Heart right ventricle (tissue), 16 donors: ENCODE data around the gene PNO1. TPM values are rescaled to one million over a fixed set of nuclear protein-coding genes. Genes with fewer than 3 reads are reported as not detected.

Experiments used
- ATAC-seq, 8 donors: fragments of 200-7000 bp; cut with Tn5 transposase; one replicate each; pipeline ENCODE4 v1.9.1; 2020; ENCODE audit warnings: mild to moderate bottlenecking in 8 of 8, moderate library complexity in 8 of 8, moderate number of reproducible peaks in 1 of 8
- DNase-seq, 2 donors: peaks; one replicate each; pipeline ENCODE4 v3.0.0-alpha.2; 2020
- H3K27ac ChIP-seq, 10 donors: fragments of 200-600 bp; sonication (generic) in 2 of 10; one replicate each; pipeline versions ENCODE4 v1.5.0 to v1.8.0; 2020 to 2022; ENCODE audit warnings: mild to moderate bottlenecking in 3 of 10
- H3K27me3 ChIP-seq, 7 donors: fragments of 200-600 bp; one replicate each; pipeline ENCODE4 v1.8.0; 2021 to 2022; ENCODE audit warnings: mild to moderate bottlenecking in 2 of 7
- H3K36me3 ChIP-seq, 9 donors: fragments of 200-600 bp; sonication (generic) in 1 of 9; one replicate each; pipeline versions ENCODE4 v1.5.0 to v1.8.0; 2020 to 2022; ENCODE audit warnings: mild to moderate bottlenecking in 2 of 9
- H3K4me1 ChIP-seq, 9 donors: fragments of 200-600 bp; sonication (generic) in 1 of 9; one replicate each; pipeline versions ENCODE4 v1.5.0 to v1.8.0; 2020 to 2022; ENCODE audit warnings: mild to moderate bottlenecking in 4 of 9
- H3K4me3 ChIP-seq, 10 donors: fragments of 200-600 bp; sonication (generic) in 2 of 10; one replicate each; pipeline versions ENCODE4 v1.5.0 to v1.8.0; 2020 to 2022; ENCODE audit warnings: mild to moderate bottlenecking in 7 of 10, moderate library complexity in 2 of 10
- H3K9me3 ChIP-seq, 11 donors: fragments of 200-600 bp in 10 of 11; sonication (generic) in 2 of 11; one replicate each; pipeline versions ENCODE4 v1.5.0 to v1.8.0; 2013 to 2022; ENCODE audit warnings: mild to moderate bottlenecking in 2 of 11, control low read depth in 1 of 11, moderate library complexity in 1 of 11
- CTCF ChIP-seq, 9 donors: fragments of 200-600 bp; sonication (generic) in 2 of 9; IDR thresholded peaks; one replicate each; pipeline versions ENCODE4 v1.5.0 to v1.8.0; 2021 to 2022; ENCODE audit warnings: antibody characterized with exemption in 9 of 9, mild to moderate bottlenecking in 5 of 9, moderate library complexity in 1 of 9
- WGBS, 2 donors: extraction: QIAGEN DNeasy Blood & Tissue Kit; methylation state at CpG; one replicate each; pipeline ENCODE4 v1.1.7; 2013; ENCODE audit warnings: inconsistent platforms in 1 of 2; 5-methylcytosine and 5-hydroxymethylcytosine counted together
- intact Hi-C, 10 donors: fragments of 100-400 bp; cut with DNase I; formaldehyde crosslinking; loops; one replicate each; pipeline versions ENCODE4 v1.11.1 to v1.14.2; 2022
- polyA plus RNA-seq, 2 donors: library from polyadenylated mRNA; stranded (reverse); fragments of 200-250 nt; gene quantifications; one replicate each; pipeline ENCODE4 v1.2.3, GENCODE V29; 2013
- total RNA-seq, 10 donors: library from RNA; stranded (reverse); fragmentation: NEBNext Ultra II Directional in 3 of 10; extraction: Animal tissue kit (Norgen Biotek cat#: 25700) in 3 of 10; gene quantifications; one replicate each; pipeline versions ENCODE4 v1.2.1 to v1.2.4, GENCODE V29; 2021 to 2023
- donor health status: Arrhythmogenic right ventricular cardiomyopathy.
- donor health status: ischemic (EF 13 %, LVEDD 7.1; RV severe dilation, severe dysfunction).
- donor health status: healthy with polysubstance abuse.
- donor health status: DM: no; HTN: yes; CAD: no.
- donor health status: DM: no; HTN: no; CAD: no.
- donor health status: ischemic (EF 25% LVEDD 6.9; RV normal size, moderate dysfunction).
- donor health status: ischemic (EF 25% LVEDD 5.7; RV mildly dilated, moderate dysfunction).
- donor health status: healthy.
- donor health status: DM: yes; HTN: yes; CAD: no.
- donor health status: Ischemic cardiomyopathy.
- donor health status: ischemic (EF 35%, LVEDD 5.7; RV mildly dilated, moderate dysfunction).
- donor health status: nonischemic (EF 11% LVEDD 7.7; RV severe dilation, severe dysfunction).
- donor health status: DM: yes; HTN: yes; CAD: no.
- donor health status: PGD.
- donor health status: ischemic (EF 29% LVEDD 5.4; RV normal size, mild dysfunction).
- donor health status: nonischemic (EF 23%, LVEDD 6.1; RV moderate dilation, normal function).

The PNO1 gene
- total and polyA plus RNA-seq, 12 donors: 4.4 to 13.5 (median 8.6) TPM

- peaks cover 0 to 91% (median 4%) of the 10 kb centered on the region in 9 donors for H3K36me3 ChIP-seq
- no peak for ATAC-seq
- H3K4me1 ChIP-seq: peaks cover 0 to 20% (median 0%) of the 10 kb centered on the region in 9 donors
- no peak overlapping the region for H3K27ac ChIP-seq
- intact Hi-C loops: no loop called here
- no peaks in the 10 kb centered on the region for H3K9me3 ChIP-seq
- DNase-seq: no peak
- no peak for TF ChIP-seq CTCF (IDR thresholded peaks at IDR 0.05)
- H3K27me3 ChIP-seq: no peaks in the 10 kb centered on the region
- WGBS, 2 donors: 95% methylated on average over 4 of the region's 4 CpGs
- no peak overlapping the region for H3K4me3 ChIP-seq
Measured at GRCh38 chr2:68169308-68169707, 11.6 kb downstream of the PNO1 start.

GRCh38 chr2:68171146-68171545 is 13.5 kb downstream of the PNO1 start:
- H3K4me1 ChIP-seq: peaks cover 0 to 20% (median 0%) of the 10 kb centered on the region in 9 donors
- TF ChIP-seq CTCF (IDR thresholded peaks at IDR 0.05): no peak
- ATAC-seq: no peak
- no peak overlapping the region for H3K27ac ChIP-seq
- H3K27me3 ChIP-seq: no peaks in the 10 kb centered on the region
- peaks cover 0 to 97% (median 9%) of the 10 kb centered on the region in 9 donors for H3K36me3 ChIP-seq
- no peak overlapping the region for H3K4me3 ChIP-seq
- 92 to 94% methylated on average over 7 of the region's 7 CpGs for WGBS, 2 donors
- intact Hi-C loops: no loop called here
- no peaks in the 10 kb centered on the region for H3K9me3 ChIP-seq
- no peak for DNase-seq

- 87 to 91% methylated on average over 4 of the region's 4 CpGs for WGBS, 2 donors
- no peak for ATAC-seq
- Histone ChIP-seq H3K27ac (no peak overlapping the region), H3K27me3 (no peaks in the 10 kb centered on the region), H3K4me3 (no peak overlapping the region), H3K9me3 (no peaks in the 10 kb centered on the region), H3K4me1 (peaks cover 0 to 20% (median 0%) of the 10 kb centered on the region in 9 donors), H3K36me3 (peaks cover 0 to 97% (median 9%) of the 10 kb centered on the region in 9 donors)
- TF ChIP-seq CTCF (IDR thresholded peaks at IDR 0.05): no peak
- DNase-seq: no peak
- intact Hi-C loops: no loop called here
Measured at GRCh38 chr2:68171684-68172083, 14.0 kb downstream of the PNO1 start.

GRCh38 chr2:68172521-68172920 is 14.8 kb downstream of the PNO1 start:
- WGBS, 2 donors: 73 to 78% methylated on average over 2 of the region's 2 CpGs
- Histone ChIP-seq H3K36me3 (peaks cover 0 to 97% (median 9%) of the 10 kb centered on the region in 9 donors), H3K27me3 (no peaks in the 10 kb centered on the region), H3K9me3 (no peaks in the 10 kb centered on the region), H3K4me3 (no peak overlapping the region), H3K27ac (no peak overlapping the region), H3K4me1 (peaks cover 0 to 17% (median 0%) of the 10 kb centered on the region in 9 donors)
- intact Hi-C loops: no loop called here
- no peak for DNase-seq
- ATAC-seq: no peak
- no peak for TF ChIP-seq CTCF (IDR thresholded peaks at IDR 0.05)
